Measurements from ENCODE around the gene RAB31. TPM values are rescaled to one million over a fixed set of nuclear protein-coding genes. Genes with fewer than 3 reads are reported as not detected.

Gene RAB31
- total RNA-seq, 1 donor from 2014 or later: 0.73 TPM

DNA sequence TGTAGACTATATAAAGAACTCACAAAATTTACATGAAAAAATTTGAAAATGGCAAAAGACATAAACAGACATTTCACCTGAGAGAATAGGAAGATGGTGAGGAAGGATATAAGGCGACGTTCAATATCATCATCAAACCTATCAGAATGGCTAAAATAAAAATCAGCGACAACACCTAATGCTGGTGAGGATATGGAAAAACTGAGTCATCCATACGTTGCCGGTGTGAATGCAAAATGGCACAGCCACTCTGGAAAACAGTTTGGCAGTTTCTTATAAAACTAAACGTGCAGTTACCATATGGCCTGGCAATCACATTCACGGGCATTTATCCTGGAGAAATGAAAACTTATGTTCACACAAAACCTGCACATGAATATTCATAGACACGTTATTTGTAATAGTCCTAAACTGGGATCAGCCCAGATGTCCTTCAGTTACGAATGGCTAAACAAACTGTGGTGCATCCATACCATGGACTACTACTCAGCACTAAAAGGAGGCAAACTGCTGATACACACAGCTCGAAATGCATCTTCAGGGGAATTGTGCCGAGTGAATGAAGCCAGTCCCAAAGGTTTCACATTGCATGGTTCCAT, 114.6 kb downstream of the RAB31 start:
- Mint-ChIP-seq H3K4me3 (ENCODE audit: low read depth) (no peak overlapping the region), H3K27ac (no peak overlapping the region), H3K36me3 (ENCODE audit: low read depth) (no peaks in the 10 kb centered on the region), H3K4me1 (ENCODE audit: low read depth) (no peaks in the 10 kb centered on the region), H3K9me3 (no peaks in the 10 kb centered on the region), H3K27me3 (ENCODE audit: low read depth) (peaks cover 27% of the 10 kb centered on the region)
- no peak for DNase-seq (ENCODE audit: low spot score)
- intact Hi-C loops (cut with micrococcal nuclease): no loop called here

- peaks cover 22% of the 10 kb centered on the region for H3K27me3 Mint-ChIP-seq (ENCODE audit: low read depth)
- no peak overlapping the region for H3K27ac Mint-ChIP-seq
- H3K9me3 Mint-ChIP-seq: no peaks in the 10 kb centered on the region
- no peaks in the 10 kb centered on the region for H3K36me3 Mint-ChIP-seq (ENCODE audit: low read depth)
- intact Hi-C loops (cut with micrococcal nuclease): no loop called here
- H3K4me3 Mint-ChIP-seq (ENCODE audit: low read depth): no peak overlapping the region
- H3K4me1 Mint-ChIP-seq (ENCODE audit: low read depth): no peaks in the 10 kb centered on the region
- DNase-seq (ENCODE audit: low spot score): no peak
Measured at GRCh38 chr18:9823805-9824473, 115.8 kb downstream of the RAB31 start.

DNA sequence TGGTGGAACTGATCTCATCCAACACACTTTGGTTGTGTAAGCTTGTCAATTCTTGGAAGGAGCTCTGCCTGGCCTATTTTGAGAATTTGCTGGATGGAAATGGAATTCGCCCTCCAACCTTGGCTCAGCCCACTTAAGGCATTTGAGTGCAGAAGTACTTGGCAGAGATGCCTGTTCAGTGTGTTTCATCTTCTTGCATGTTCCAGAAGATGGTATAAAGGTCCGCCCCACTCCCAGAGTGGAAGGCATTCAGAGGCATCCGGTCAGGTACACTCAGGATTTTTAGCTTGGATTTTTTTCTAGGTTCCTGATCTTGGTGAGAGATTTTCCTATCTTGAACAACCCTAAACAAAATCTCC, 116.4 kb downstream of the RAB31 start:
- H3K27ac Mint-ChIP-seq: no peak overlapping the region
- peaks cover 17% of the 10 kb centered on the region for H3K27me3 Mint-ChIP-seq (ENCODE audit: low read depth)
- DNase-seq (ENCODE audit: low spot score): no peak
- H3K4me3 Mint-ChIP-seq (ENCODE audit: low read depth): no peak overlapping the region
- no peaks in the 10 kb centered on the region for H3K9me3 Mint-ChIP-seq
- no peaks in the 10 kb centered on the region for H3K36me3 Mint-ChIP-seq (ENCODE audit: low read depth)
- no peaks in the 10 kb centered on the region for H3K4me1 Mint-ChIP-seq (ENCODE audit: low read depth)
- intact Hi-C loops (cut with micrococcal nuclease): no loop called here

DNA sequence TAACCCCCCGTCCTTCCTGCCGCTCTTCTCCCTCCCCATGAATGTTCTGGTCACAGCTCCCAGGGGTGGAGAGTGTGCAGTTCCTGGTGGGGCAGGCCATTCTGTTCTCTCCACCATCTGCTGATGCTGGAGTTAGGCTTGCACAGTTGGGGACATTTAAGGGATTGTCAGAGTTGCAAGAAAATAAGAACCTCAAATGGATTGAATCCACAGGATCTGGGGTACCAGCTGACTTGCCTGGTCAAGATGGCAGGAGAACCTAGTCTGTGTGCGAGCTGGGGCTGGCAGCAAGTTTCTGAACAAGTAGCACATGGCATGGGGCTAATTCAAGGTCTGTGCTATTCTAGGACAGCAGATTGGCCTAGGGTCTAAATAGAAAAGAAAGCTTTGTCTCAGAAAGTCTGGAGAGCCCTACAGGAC, 116.9 kb downstream of the RAB31 start:
- DNase-seq (ENCODE audit: low spot score): no peak
- intact Hi-C loops (cut with micrococcal nuclease): no loop called here
- H3K36me3 Mint-ChIP-seq (ENCODE audit: low read depth): no peaks in the 10 kb centered on the region
- no peaks in the 10 kb centered on the region for H3K4me1 Mint-ChIP-seq (ENCODE audit: low read depth)
- no peak overlapping the region for H3K27ac Mint-ChIP-seq
- H3K9me3 Mint-ChIP-seq: no peaks in the 10 kb centered on the region
- H3K27me3 Mint-ChIP-seq (ENCODE audit: low read depth): peaks cover 14% of the 10 kb centered on the region
- no peak overlapping the region for H3K4me3 Mint-ChIP-seq (ENCODE audit: low read depth)

DNA sequence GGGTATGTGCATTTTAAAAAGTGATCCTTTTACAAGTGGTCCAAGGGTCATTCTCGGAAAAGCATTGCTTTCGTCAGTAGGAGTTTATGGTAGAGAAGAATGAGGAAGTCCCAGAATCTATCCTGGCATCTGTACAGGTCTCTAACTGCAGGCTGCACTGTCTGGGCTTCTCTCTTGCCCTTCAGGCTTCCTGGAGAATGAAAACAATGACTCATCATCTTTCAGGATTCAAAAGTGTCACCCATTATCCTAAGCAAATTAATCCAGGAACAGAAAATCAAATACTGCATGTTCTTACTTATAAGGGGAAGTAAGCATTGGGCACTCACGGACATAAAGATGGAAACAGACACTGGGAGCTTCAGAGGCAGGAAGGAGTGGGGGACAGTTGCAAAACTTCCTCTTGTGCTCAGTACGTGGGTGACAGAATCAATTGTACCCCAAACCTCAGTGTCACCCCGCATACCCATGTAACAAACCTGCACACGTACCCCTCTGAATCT, 117.5 kb downstream of the RAB31 start:
- Mint-ChIP-seq H3K36me3 (ENCODE audit: low read depth) (no peaks in the 10 kb centered on the region), H3K4me1 (ENCODE audit: low read depth) (no peaks in the 10 kb centered on the region), H3K9me3 (no peaks in the 10 kb centered on the region), H3K27me3 (ENCODE audit: low read depth) (peaks cover 10% of the 10 kb centered on the region), H3K27ac (no peak overlapping the region), H3K4me3 (ENCODE audit: low read depth) (no peak overlapping the region)
- no peak for DNase-seq (ENCODE audit: low spot score)
- intact Hi-C loops (cut with micrococcal nuclease): no loop called here

- Mint-ChIP-seq H3K27ac (no peak overlapping the region), H3K27me3 (ENCODE audit: low read depth) (peaks cover 7% of the 10 kb centered on the region), H3K9me3 (no peaks in the 10 kb centered on the region), H3K36me3 (ENCODE audit: low read depth) (no peaks in the 10 kb centered on the region), H3K4me1 (ENCODE audit: low read depth) (no peaks in the 10 kb centered on the region), H3K4me3 (ENCODE audit: low read depth) (no peak overlapping the region)
- intact Hi-C loops (cut with micrococcal nuclease): no loop called here
- DNase-seq (ENCODE audit: low spot score): no peak
Measured at GRCh38 chr18:9826685-9827084, 118.6 kb downstream of the RAB31 start.

DNA sequence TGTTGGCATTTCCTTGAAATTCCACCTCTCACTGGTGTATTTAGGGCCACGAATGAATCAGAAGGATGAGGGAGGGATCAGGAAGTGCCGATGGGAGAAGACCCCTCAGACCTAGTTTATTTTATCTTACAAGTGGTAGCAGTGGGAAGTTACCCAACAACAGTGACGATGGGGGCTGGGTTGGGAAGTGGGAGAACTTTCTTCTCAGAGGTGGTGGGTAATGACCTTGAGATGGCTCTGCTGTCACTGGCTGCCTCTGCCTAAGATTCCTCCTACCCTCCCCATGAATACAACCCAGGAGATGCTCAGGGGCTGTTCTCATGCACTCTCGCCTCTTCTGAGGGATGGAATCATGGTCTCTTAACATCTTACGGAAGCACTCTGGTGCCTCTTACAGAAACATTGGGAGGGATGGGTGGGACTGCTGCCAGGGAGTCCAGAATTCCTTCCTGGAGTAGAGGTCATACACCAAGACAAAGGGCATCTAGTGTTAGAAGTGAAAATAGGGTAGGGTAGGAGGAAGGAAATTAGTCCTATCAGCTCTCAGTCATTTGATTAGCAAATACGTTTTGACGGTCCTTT, 119.2 kb downstream of the RAB31 start:
- no peak overlapping the region for H3K27ac Mint-ChIP-seq
- H3K27me3 Mint-ChIP-seq (ENCODE audit: low read depth): peaks cover 4% of the 10 kb centered on the region
- intact Hi-C loops (cut with micrococcal nuclease): no loop called here
- DNase-seq (ENCODE audit: low spot score): no peak
- no peaks in the 10 kb centered on the region for H3K9me3 Mint-ChIP-seq
- no peaks in the 10 kb centered on the region for H3K4me1 Mint-ChIP-seq (ENCODE audit: low read depth)
- no peaks in the 10 kb centered on the region for H3K36me3 Mint-ChIP-seq (ENCODE audit: low read depth)
- H3K4me3 Mint-ChIP-seq (ENCODE audit: low read depth): no peak overlapping the region

- H3K9me3 Mint-ChIP-seq: no peaks in the 10 kb centered on the region
- no peak overlapping the region for H3K27ac Mint-ChIP-seq
- intact Hi-C loops (cut with micrococcal nuclease): no loop called here
- no peak for DNase-seq (ENCODE audit: low spot score)
- H3K4me1 Mint-ChIP-seq (ENCODE audit: low read depth): no peaks in the 10 kb centered on the region
- H3K27me3 Mint-ChIP-seq (ENCODE audit: low read depth): peaks cover 4% of the 10 kb centered on the region
- no peak overlapping the region for H3K4me3 Mint-ChIP-seq (ENCODE audit: low read depth)
- H3K36me3 Mint-ChIP-seq (ENCODE audit: low read depth): no peaks in the 10 kb centered on the region
Measured at GRCh38 chr18:9827793-9828505, 119.8 kb downstream of the RAB31 start.

- intact Hi-C loops (cut with micrococcal nuclease): no loop called here
- no peak overlapping the region for H3K4me3 Mint-ChIP-seq (ENCODE audit: low read depth)
- H3K4me1 Mint-ChIP-seq (ENCODE audit: low read depth): no peaks in the 10 kb centered on the region
- no peak for DNase-seq (ENCODE audit: low spot score)
- H3K27me3 Mint-ChIP-seq (ENCODE audit: low read depth): peaks cover 6% of the 10 kb centered on the region
- H3K36me3 Mint-ChIP-seq (ENCODE audit: low read depth): no peaks in the 10 kb centered on the region
- H3K27ac Mint-ChIP-seq: no peak overlapping the region
- H3K9me3 Mint-ChIP-seq: no peaks in the 10 kb centered on the region
Measured at GRCh38 chr18:9828506-9829396, 120.7 kb downstream of the RAB31 start.

DNA sequence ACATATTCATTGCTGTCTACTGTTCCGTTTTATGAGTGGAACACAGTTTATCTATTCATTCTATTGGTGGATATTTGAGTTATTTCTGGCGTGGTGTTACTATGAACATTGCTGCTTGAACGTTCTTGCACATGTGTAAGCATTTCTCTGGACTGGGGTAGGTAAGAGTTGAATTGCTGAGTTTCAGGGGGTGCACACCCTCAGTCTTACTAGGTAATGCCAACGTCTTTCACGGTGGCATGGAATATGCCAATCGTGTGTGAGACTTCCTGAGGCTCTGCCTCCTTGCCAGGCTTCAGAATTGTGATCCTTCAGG, 121.3 kb downstream of the RAB31 start:
- Mint-ChIP-seq H3K27ac (no peak overlapping the region), H3K36me3 (ENCODE audit: low read depth) (no peaks in the 10 kb centered on the region), H3K4me3 (ENCODE audit: low read depth) (no peak overlapping the region), H3K27me3 (ENCODE audit: low read depth) (peaks cover 7% of the 10 kb centered on the region), H3K4me1 (ENCODE audit: low read depth) (no peaks in the 10 kb centered on the region), H3K9me3 (no peaks in the 10 kb centered on the region)
- intact Hi-C loops (cut with micrococcal nuclease): no loop called here
- DNase-seq (ENCODE audit: low spot score): no peak

DNA sequence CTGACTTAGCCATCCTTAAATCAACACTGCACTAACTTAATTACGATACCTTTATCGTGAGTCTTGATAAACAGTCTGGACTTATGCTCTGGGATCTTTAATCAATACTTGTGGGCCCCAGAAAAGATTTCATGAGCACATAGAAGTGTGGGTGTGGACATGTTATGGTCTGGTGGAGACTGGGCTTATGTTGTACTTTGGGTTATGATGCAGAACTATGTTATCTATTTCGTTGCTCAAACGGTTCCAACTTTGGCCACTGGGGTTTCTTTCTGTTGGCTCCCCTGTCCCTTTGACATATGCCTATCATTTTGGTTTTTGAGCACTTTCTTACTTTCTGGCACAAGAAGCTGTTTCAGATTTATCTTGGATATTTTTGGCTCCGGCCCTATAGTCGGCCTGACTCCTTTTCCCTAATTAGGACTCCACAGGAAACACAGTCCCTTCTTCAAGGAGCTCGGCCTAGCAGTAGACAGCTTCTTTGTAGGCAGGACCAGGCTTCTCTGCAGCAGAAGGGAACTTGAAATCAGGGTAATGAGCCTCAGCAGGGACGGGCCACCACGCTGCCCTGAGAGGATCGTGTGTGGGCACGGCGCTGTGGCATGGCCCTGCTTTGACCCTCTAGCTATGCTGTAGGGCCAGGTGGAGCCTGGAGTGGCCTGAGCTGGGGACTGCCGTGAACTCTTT, 123.1 kb downstream of the RAB31 start:
- intact Hi-C loops (cut with micrococcal nuclease): no loop called here
- no peak for DNase-seq (ENCODE audit: low spot score)
- Mint-ChIP-seq H3K36me3 (ENCODE audit: low read depth) (no peaks in the 10 kb centered on the region), H3K27me3 (ENCODE audit: low read depth) (peaks cover 15% of the 10 kb centered on the region), H3K4me1 (ENCODE audit: low read depth) (no peaks in the 10 kb centered on the region), H3K9me3 (no peaks in the 10 kb centered on the region), H3K4me3 (ENCODE audit: low read depth) (no peak overlapping the region), H3K27ac (no peak overlapping the region)

- no peaks in the 10 kb centered on the region for H3K36me3 Mint-ChIP-seq (ENCODE audit: low read depth)
- no peaks in the 10 kb centered on the region for H3K9me3 Mint-ChIP-seq
- intact Hi-C loops (cut with micrococcal nuclease): no loop called here
- H3K4me1 Mint-ChIP-seq (ENCODE audit: low read depth): no peaks in the 10 kb centered on the region
- H3K4me3 Mint-ChIP-seq (ENCODE audit: low read depth): no peak overlapping the region
- no peak for DNase-seq (ENCODE audit: low spot score)
- peaks cover 15% of the 10 kb centered on the region for H3K27me3 Mint-ChIP-seq (ENCODE audit: low read depth)
- H3K27ac Mint-ChIP-seq: no peak overlapping the region
Measured at GRCh38 chr18:9831723-9832199, 123.7 kb downstream of the RAB31 start.
